Measurements from ENCODE around the gene KCNK7. TPM values are rescaled to one million over a fixed set of nuclear protein-coding genes. Genes with fewer than 3 reads are reported as not detected.

KCNK7 gene
- total RNA-seq, 1 donor from 2014 or later: 0.17 TPM

DNA sequence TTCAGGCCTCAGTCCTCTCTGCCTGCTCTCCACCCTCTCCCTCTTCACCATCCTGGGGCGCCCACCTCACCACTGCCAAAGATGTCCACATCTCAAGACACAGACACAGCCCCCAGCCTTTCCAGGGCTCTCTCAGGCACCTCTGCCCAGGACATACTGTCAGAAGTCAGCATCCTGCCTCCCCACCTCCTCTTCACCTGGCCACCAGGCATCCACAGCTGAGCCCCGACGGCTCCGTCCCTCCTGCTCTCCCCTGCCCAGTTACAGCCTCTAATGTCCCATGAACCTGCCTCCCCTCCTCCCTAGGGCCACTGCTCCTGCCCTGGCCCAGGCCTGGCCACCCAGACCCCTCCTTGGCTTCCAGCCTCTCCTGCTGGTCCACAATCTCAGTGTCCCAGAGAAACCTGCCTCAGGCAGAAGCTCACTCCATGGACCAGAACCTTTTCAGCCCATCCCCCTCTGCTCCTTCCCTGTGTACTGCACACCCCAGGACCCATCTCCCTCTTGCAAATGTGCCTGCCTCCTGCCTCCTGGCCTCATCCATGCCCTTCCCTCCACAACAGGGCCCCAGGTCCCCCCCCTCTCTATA lies 40.7 kb downstream of the KCNK7 start:
- TF ChIP-seq, protein P1, sequence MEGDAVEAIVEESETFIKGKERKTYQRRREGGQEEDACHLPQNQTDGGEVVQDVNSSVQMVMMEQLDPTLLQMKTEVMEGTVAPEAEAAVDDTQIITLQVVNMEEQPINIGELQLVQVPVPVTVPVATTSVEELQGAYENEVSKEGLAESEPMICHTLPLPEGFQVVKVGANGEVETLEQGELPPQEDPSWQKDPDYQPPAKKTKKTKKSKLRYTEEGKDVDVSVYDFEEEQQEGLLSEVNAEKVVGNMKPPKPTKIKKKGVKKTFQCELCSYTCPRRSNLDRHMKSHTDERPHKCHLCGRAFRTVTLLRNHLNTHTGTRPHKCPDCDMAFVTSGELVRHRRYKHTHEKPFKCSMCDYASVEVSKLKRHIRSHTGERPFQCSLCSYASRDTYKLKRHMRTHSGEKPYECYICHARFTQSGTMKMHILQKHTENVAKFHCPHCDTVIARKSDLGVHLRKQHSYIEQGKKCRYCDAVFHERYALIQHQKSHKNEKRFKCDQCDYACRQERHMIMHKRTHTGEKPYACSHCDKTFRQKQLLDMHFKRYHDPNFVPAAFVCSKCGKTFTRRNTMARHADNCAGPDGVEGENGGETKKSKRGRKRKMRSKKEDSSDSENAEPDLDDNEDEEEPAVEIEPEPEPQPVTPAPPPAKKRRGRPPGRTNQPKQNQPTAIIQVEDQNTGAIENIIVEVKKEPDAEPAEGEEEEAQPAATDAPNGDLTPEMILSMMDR (conservative IDR thresholded peaks at IDR 0.05; ENCODE audit: low read depth, low read length): no peak
- no peak overlapping the region for H3K4me3 ChIP-seq (ENCODE audit: low read depth, low read length)
- DNase-seq (ENCODE audit: low read depth): no peak

DNA sequence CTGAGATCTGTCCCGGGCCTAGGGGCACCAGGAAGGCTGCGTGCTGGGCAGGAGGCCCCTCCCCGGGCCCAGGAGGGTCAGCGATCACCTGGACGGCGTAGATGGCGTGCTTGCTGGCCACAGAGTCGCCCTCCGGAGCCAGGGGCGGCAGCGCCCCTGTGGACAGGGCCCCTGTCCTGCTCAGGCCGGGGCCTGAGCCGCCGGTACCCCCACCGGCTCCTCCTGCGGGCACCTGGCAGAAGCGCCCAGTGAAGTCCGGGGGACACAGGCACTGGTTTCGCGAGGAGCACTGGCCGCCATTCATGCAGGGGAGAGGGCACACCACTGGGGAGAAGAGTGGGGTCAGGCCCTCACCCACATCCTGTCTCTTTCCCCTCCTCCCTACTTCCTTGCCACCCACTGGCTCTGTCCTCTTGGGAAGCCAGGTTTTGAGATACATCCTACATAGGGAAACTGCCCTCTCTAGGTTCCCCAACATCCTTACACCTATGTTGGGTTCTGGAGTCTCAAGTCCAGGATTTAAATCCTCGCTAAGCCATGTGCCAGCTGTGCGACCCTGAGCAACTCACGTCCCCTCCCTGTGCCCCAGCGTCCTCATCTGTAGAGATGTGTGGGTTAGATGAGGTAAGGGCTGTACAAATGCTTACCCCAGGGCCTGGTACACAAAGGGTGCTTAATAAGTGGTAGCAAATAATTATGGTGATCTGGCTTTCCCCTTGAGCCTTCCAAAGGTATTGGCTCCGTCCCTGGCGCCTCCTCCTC lies 41.4 kb downstream of the KCNK7 start:
- DNase-seq (ENCODE audit: low read depth): no peak
- no peak overlapping the region for H3K4me3 ChIP-seq (ENCODE audit: low read depth, low read length)
- TF ChIP-seq, protein P1 (conservative IDR thresholded peaks at IDR 0.05; ENCODE audit: low read depth, low read length): no peak

DNA sequence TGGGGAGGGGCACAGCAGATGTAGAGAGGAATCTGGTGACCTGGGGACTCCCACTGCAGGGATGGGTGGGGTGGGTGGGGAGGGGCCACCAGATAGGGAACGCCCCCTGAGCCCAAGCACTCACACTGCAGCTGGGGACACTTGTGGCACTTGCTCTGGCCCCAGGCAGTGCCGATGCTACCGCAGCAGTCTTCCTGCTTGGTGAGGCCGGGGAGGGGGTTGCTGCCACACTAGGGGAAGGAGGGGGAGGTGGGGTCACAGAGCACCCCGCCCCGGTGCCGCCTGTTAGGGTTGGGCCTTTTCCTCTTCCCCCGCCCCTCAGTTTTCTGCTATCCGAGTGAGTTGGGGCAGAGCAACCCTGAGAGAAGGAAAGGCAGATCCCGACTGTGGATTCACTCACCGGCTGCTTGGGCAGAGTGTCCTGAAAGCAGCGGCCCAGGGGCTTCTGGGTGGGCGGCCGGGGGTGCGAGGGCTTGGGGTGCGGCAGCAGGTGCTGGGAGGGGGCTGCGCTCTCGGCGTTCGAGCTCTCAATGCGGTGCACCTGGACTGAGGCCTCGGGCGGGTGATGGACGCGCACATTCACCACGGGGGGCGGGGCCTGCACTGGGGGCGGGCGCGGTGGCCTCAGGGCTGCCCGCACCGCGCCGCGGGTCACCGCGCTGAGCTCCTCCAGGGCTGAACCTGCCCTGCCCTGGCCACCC lies 42.1 kb downstream of the KCNK7 start:
- TF ChIP-seq, protein P1 (conservative IDR thresholded peaks at IDR 0.05; ENCODE audit: low read depth, low read length): no peak
- DNase-seq (ENCODE audit: low read depth): no peak
- H3K4me3 ChIP-seq (ENCODE audit: low read depth, low read length): no peak overlapping the region

GRCh38 chr11:65552388-65552951 lies 43.1 kb downstream of the KCNK7 start:
- H3K4me3 ChIP-seq (ENCODE audit: low read depth, low read length): no peak overlapping the region
- no peak for DNase-seq (ENCODE audit: low read depth)
- TF ChIP-seq, protein P1 (conservative IDR thresholded peaks at IDR 0.05; ENCODE audit: low read depth, low read length): no peak

GRCh38 chr11:65551572-65552387 lies 43.8 kb downstream of the KCNK7 start:
- DNase-seq (ENCODE audit: low read depth): no peak
- H3K4me3 ChIP-seq (ENCODE audit: low read depth, low read length): no peak overlapping the region
- TF ChIP-seq, protein P1 (conservative IDR thresholded peaks at IDR 0.05; ENCODE audit: low read depth, low read length): peak; percentile 55

DNA sequence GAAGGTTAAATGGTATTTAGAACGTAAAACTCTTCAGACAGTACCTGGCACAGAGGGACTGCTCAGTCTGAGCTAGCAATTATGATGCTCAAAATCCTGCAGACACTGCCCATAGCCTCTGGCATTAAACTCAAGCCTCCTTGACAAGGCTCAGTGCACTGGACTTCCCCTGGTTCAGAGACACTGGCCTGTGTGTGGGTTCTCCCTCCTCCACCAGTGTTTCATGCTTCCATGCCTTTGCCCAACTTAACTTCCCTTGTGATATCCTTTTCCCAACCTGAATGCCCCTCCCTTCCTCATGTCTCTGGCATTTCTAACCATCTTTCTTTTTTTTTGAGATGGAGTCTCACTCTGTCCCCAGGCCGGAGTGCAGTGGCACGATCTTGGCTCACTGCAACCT lies 46.5 kb downstream of the KCNK7 start:
- TF ChIP-seq, protein P1 (conservative IDR thresholded peaks at IDR 0.05; ENCODE audit: low read depth, low read length): no peak
- H3K4me3 ChIP-seq (ENCODE audit: low read depth, low read length): no peak overlapping the region
- DNase-seq (ENCODE audit: low read depth): no peak

Measured in epithelial cell of proximal tubule (primary cell).